T1000 (cell line): ENCODE measurements around the gene HP1BP3.
"Not testable (repeated sequence)": the region's sequence is repeated elsewhere in the genome, so short reads cannot be mapped to it uniquely, and the experiment has no call there.

Source experiments
- DNase-seq: peaks from one replicate; lab custom pipeline; 2025; ENCODE audit warnings: mixed read lengths; lab: John Stamatoyannopoulos, UW

Gene HP1BP3

GRCh38 chr1:20727746-20728316 is 59.3 kb downstream of the HP1BP3 start:
- DNase-seq = no peak

GRCh38 chr1:20726932-20727745 is 60.0 kb downstream of the HP1BP3 start:
- DNase-seq = no peak

GRCh38 chr1:20726118-20726911 is 60.8 kb downstream of the HP1BP3 start:
- DNase-seq = no peak

- peak; percentile 14 for DNase-seq
These were observed 61.7 kb downstream of the HP1BP3 start for GRCh38 chr1:20725189-20726117.

GRCh38 chr1:20724364-20725188 is 62.5 kb downstream of the HP1BP3 start:
- no peak for DNase-seq

GRCh38 chr1:20723537-20724363 is 63.4 kb downstream of the HP1BP3 start:
- DNase-seq = no peak

GRCh38 chr1:20723159-20723536 is 64.0 kb downstream of the HP1BP3 start:
- DNase-seq = no peak

- DNase-seq = no peak
These were observed 65.7 kb downstream of the HP1BP3 start for GRCh38 chr1:20721117-20722061.

GRCh38 chr1:20720631-20721091 is 66.4 kb downstream of the HP1BP3 start:
- DNase-seq = no peak

- DNase-seq = no peak
These were observed 67.1 kb downstream of the HP1BP3 start for GRCh38 chr1:20719871-20720620.

GRCh38 chr1:20719261-20719660 is 67.8 kb downstream of the HP1BP3 start:
- DNase-seq = no peak

GRCh38 chr1:20718343-20718882 is 68.7 kb downstream of the HP1BP3 start:
- DNase-seq = not testable (repeated sequence)

- peak; percentile 57 for DNase-seq
These were observed 69.4 kb downstream of the HP1BP3 start, which contains the start of gene KIF17 for GRCh38 chr1:20717452-20718342. KIF17 (minus strand) TSS chr1:20718007; CDS start chr1:20717706, 301 bp downstream.

GRCh38 chr1:20716232-20716631 is 70.9 kb downstream of the HP1BP3 start:
- DNase-seq = no peak

GRCh38 chr1:20715406-20715805 is 71.7 kb downstream of the HP1BP3 start:
- no peak for DNase-seq

GRCh38 chr1:20713440-20713839 is 73.7 kb downstream of the HP1BP3 start:
- DNase-seq = no peak

- no peak for DNase-seq
These were observed 74.9 kb downstream of the HP1BP3 start for GRCh38 chr1:20712215-20712577.
